ENCODE measurements around the gene HDAC8. TPM values are rescaled to one million over a fixed set of nuclear protein-coding genes. Genes with fewer than 3 reads are reported as not detected.

HDAC8 gene
- total RNA-seq, 2 experiments from 2014 or later: 32.5 to 40.0 TPM

- no peaks in the 10 kb centered on the region for H3K79me2 ChIP-seq (ENCODE audit: insufficient read depth, low read depth, low read length)
- no peak overlapping the region for H3K27ac ChIP-seq (ENCODE audit: low read depth, low read length, poor library complexity, severe bottlenecking)
- no TSS peak for BruUV-seq (replicated peaks)
- H3K4me2 ChIP-seq (ENCODE audit: low read length): no peak overlapping the region
- no peak overlapping the region for H2AFZ ChIP-seq (ENCODE audit: low read length)
- intact Hi-C loops (cut with micrococcal nuclease; ENCODE audit: unreplicated experiment): no loop called here
- H4K20me1 ChIP-seq (ENCODE audit: insufficient read depth, low read length): no peaks in the 10 kb centered on the region
- no peak overlapping the region for H3K4me3 ChIP-seq (ENCODE audit: low read depth, low read length, poor library complexity, severe bottlenecking)
- CTCF ChIA-PET (ENCODE audit: unreplicated experiment): no interaction called here
- POLR2A ChIA-PET: no interaction called here
- no peaks in the 10 kb centered on the region for H3K4me1 ChIP-seq (ENCODE audit: insufficient read depth, low read length, poor library complexity, severe bottlenecking)
- TF ChIP-seq EZH2phosphoT487 (IDR thresholded peaks at IDR 0.05; ENCODE audit: borderline replicate concordance, low read depth, low read length) (no peak), CTCF (conservative IDR thresholded peaks at IDR 0.05; ENCODE audit: low read length) (no peak)
- no peaks in the 10 kb centered on the region for H3K9me2 ChIP-seq (ENCODE audit: insufficient read depth, low read length)
- H3K36me3 ChIP-seq (ENCODE audit: insufficient read depth, low read length): no peaks in the 10 kb centered on the region; the same call in 1 of the 2 replicates
- H3K9me3 ChIP-seq (ENCODE audit: low read length): no peaks in the 10 kb centered on the region
- no peak for DNase-seq (ENCODE audit: low spot score)
These were observed 190.4 kb downstream of the HDAC8 start for GRCh38 chrX:72382202-72382595.

- CTCF ChIA-PET (ENCODE audit: unreplicated experiment): no interaction called here
- no peaks in the 10 kb centered on the region for H3K79me2 ChIP-seq (ENCODE audit: insufficient read depth, low read depth, low read length)
- BruUV-seq (replicated peaks): no TSS peak
These were observed 191.0 kb downstream of the HDAC8 start for GRCh38 chrX:72381439-72382201.

More at GRCh38 chrX:72381439-72382201, 191.0 kb downstream of the HDAC8 start:
- H3K27ac ChIP-seq (ENCODE audit: low read depth, low read length, poor library complexity, severe bottlenecking): no peak overlapping the region
- H4K20me1 ChIP-seq (ENCODE audit: insufficient read depth, low read length): no peaks in the 10 kb centered on the region
- intact Hi-C loops (cut with micrococcal nuclease; ENCODE audit: unreplicated experiment): no loop called here
- no peaks in the 10 kb centered on the region for H3K9me3 ChIP-seq (ENCODE audit: low read length)
- no peak overlapping the region for H3K4me2 ChIP-seq (ENCODE audit: low read length)
- no peaks in the 10 kb centered on the region for H3K4me1 ChIP-seq (ENCODE audit: insufficient read depth, low read length, poor library complexity, severe bottlenecking)
- TF ChIP-seq EZH2phosphoT487 (IDR thresholded peaks at IDR 0.05; ENCODE audit: borderline replicate concordance, low read depth, low read length): no peak
- no peak for TF ChIP-seq CTCF (conservative IDR thresholded peaks at IDR 0.05; ENCODE audit: low read length)
- no peak for DNase-seq (ENCODE audit: low spot score)
- POLR2A ChIA-PET: interaction anchor here (1.6 kb wide), 1 partner anchor 8 kb away, joined by 3 read pairs; no protein-coding TSS in a partner anchor
- no peak overlapping the region for H3K4me3 ChIP-seq (ENCODE audit: low read depth, low read length, poor library complexity, severe bottlenecking)
- no peaks in the 10 kb centered on the region; the same call in 1 of the 2 replicates for H3K36me3 ChIP-seq (ENCODE audit: insufficient read depth, low read length)
- H3K9me2 ChIP-seq (ENCODE audit: insufficient read depth, low read length): no peaks in the 10 kb centered on the region
- H2AFZ ChIP-seq (ENCODE audit: low read length): no peak overlapping the region

Measured in OCI-LY7 (cell line).